HEK293 (cell line): ENCODE measurements around the gene NXPH4.

Experiments
- CTCF ChIA-PET: fragments of 350-600 bp; formaldehyde crosslinking; extraction: SDS; loops from one replicate; lab custom pipeline; 2021; ENCODE audit warnings: antibody characterized with exemption; lab: Yijun Ruan, JAX
- POLR2A ChIA-PET: fragments of 300-600 bp; formaldehyde crosslinking; extraction: SDS; loops from one replicate; lab custom pipeline; 2020; ENCODE audit warnings: antibody characterized with exemption, inconsistent platforms; lab: Yijun Ruan, JAX
- H3K27ac ChIP-seq: fragments of 200-500 bp; sonication (Bioruptor generic); 2 replicates; pipeline ENCODE4 v1.5.1; 2014; ENCODE audit warnings: low read depth, low read length, control low read depth, inconsistent platforms; ENCODE audit errors: extremely low read depth
- H3K36me3 ChIP-seq, 2 experiments: fragments of 200-500 bp in 1 of 2; sonication (Bioruptor generic) in 1 of 2; 1 replicate in 1 of 2; 2 replicates in 1 of 2; pipeline ENCODE4 v1.5.1; 2014 to 2017; ENCODE audit warnings: inconsistent platforms in 2 of 2, low read length in 2 of 2; ENCODE audit not compliant: control insufficient read depth in 2 of 2, insufficient read depth in 1 of 2
- H3K4me1 ChIP-seq: fragments of 200-500 bp; sonication (Bioruptor generic); 2 replicates; pipeline ENCODE4 v1.5.1; 2014; ENCODE audit warnings: mild to moderate bottlenecking, low read length, inconsistent platforms; ENCODE audit not compliant: control insufficient read depth, insufficient read depth
- H3K4me3 ChIP-seq: 2 replicates; pipeline ENCODE4 v1.5.1; 2011; ENCODE audit warnings: low read depth, mild to moderate bottlenecking, control low read depth, low read length, moderate library complexity
- H3K9me3 ChIP-seq: fragments of 200-500 bp; sonication (Bioruptor generic); 2 replicates; pipeline ENCODE4 v1.5.1; 2014; ENCODE audit warnings: low read depth, low read length, inconsistent platforms; ENCODE audit not compliant: control insufficient read depth, insufficient read depth
- BCL11B ChIP-seq: fragments of 450-650 bp; formaldehyde crosslinking; IDR thresholded peaks from 2 replicates; pipeline ENCODE4 v1.5.1; 2016; ENCODE audit warnings: low read depth, missing biosample characterization, missing genetic modification characterization
- CTCF ChIP-seq: fragments of 450-650 bp; formaldehyde crosslinking; IDR thresholded peaks from 2 replicates; pipeline ENCODE4 v1.5.1; 2016; ENCODE audit warnings: missing biosample characterization, missing genetic modification characterization
- ELK4 ChIP-seq: IDR thresholded peaks from 2 replicates; pipeline ENCODE4 v1.6.1; 2011; ENCODE audit warnings: mild to moderate bottlenecking, low read depth, low read length, borderline replicate concordance
- KLF8 ChIP-seq: fragments of 450-650 bp; formaldehyde crosslinking; IDR thresholded peaks from 2 replicates; pipeline ENCODE4 v1.5.1; 2016; ENCODE audit warnings: missing biosample characterization, missing genetic modification characterization
- PRDM1 ChIP-seq: fragments of 450-650 bp; formaldehyde crosslinking; IDR thresholded peaks from 2 replicates; pipeline ENCODE4; 2016; ENCODE audit warnings: missing biosample characterization, missing genetic modification characterization
- TRIM28 ChIP-seq: IDR thresholded peaks from 2 replicates; pipeline ENCODE4 v1.6.1; 2011; ENCODE audit warnings: low read length, control low read depth, borderline replicate concordance
- ZBTB10 ChIP-seq: fragments of 450-650 bp; formaldehyde crosslinking; IDR thresholded peaks from 2 replicates; pipeline ENCODE4 v1.5.1; 2016; ENCODE audit warnings: missing biosample characterization, missing genetic modification characterization
- ZBTB20 ChIP-seq: fragments of 450-650 bp; formaldehyde crosslinking; IDR thresholded peaks from 2 replicates; pipeline ENCODE4 v1.5.1; 2016; ENCODE audit warnings: missing biosample characterization, missing genetic modification characterization
- ZBTB48 ChIP-seq: fragments of 450-650 bp; formaldehyde crosslinking; IDR thresholded peaks from 2 replicates; pipeline ENCODE4 v1.5.1; 2016; ENCODE audit warnings: missing biosample characterization, missing genetic modification characterization
- ZBTB7A ChIP-seq: fragments of 450-650 bp; formaldehyde crosslinking; IDR thresholded peaks from 2 replicates; pipeline ENCODE4 v1.5.1; 2016; ENCODE audit warnings: low read depth, missing biosample characterization, missing genetic modification characterization
- ZNF121 ChIP-seq: fragments of 450-650 bp; formaldehyde crosslinking; IDR thresholded peaks from 2 replicates; pipeline ENCODE4 v1.5.1; 2016; ENCODE audit warnings: missing biosample characterization, missing genetic modification characterization
- ZNF133 ChIP-seq: fragments of 450-650 bp; formaldehyde crosslinking; IDR thresholded peaks from 2 replicates; pipeline ENCODE4 v1.5.1; 2016; ENCODE audit warnings: missing biosample characterization, missing genetic modification characterization
- ZNF266 ChIP-seq: fragments of 450-650 bp; formaldehyde crosslinking; IDR thresholded peaks from 2 replicates; pipeline ENCODE4 v1.5.1; 2016; ENCODE audit warnings: missing biosample characterization, missing genetic modification characterization, low read depth
- ZNF302 ChIP-seq: fragments of 450-650 bp; formaldehyde crosslinking; IDR thresholded peaks from 2 replicates; pipeline ENCODE4 v1.5.1; 2016; ENCODE audit warnings: missing biosample characterization, missing genetic modification characterization, low read depth
- ZNF433 ChIP-seq: fragments of 450-650 bp; formaldehyde crosslinking; IDR thresholded peaks from 2 replicates; pipeline ENCODE4 v1.5.1; 2016; ENCODE audit warnings: missing biosample characterization, missing genetic modification characterization, low read depth
- ZNF530 ChIP-seq: fragments of 450-650 bp; formaldehyde crosslinking; IDR thresholded peaks from 2 replicates; pipeline ENCODE4 v1.5.1; 2016; ENCODE audit warnings: low read depth, missing biosample characterization, missing genetic modification characterization
- ZNF580 ChIP-seq: fragments of 450-650 bp; formaldehyde crosslinking; IDR thresholded peaks from 2 replicates; pipeline ENCODE4 v1.5.1; 2016; ENCODE audit warnings: missing biosample characterization, missing genetic modification characterization
- ZNF626 ChIP-seq: fragments of 450-650 bp; sonication (Bioruptor Pico); formaldehyde crosslinking; IDR thresholded peaks from 2 replicates; pipeline ENCODE4 v1.5.1; 2018; ENCODE audit warnings: missing biosample characterization, missing genetic modification characterization, inconsistent platforms
- ZNF707 ChIP-seq: fragments of 450-650 bp; formaldehyde crosslinking; IDR thresholded peaks from 2 replicates; pipeline ENCODE4 v1.5.1; 2016; ENCODE audit warnings: missing biosample characterization, missing genetic modification characterization
- ZNF785 ChIP-seq: fragments of 450-650 bp; formaldehyde crosslinking; IDR thresholded peaks from 2 replicates; pipeline ENCODE4 v1.5.1; 2016; ENCODE audit warnings: missing biosample characterization, missing genetic modification characterization

The NXPH4 gene

GRCh38 chr12:57179331-57180086 is 37.1 kb upstream of the NXPH4 start (continued):
- TF ChIP-seq ZBTB7A (tag by site-specific recombination) (no peak), PRDM1 (tag by site-specific recombination) (no peak), ZNF580 (no peak), ZBTB48 (tag by site-specific recombination) (no peak)
- TF ChIP-seq, all 188 proteins: peak for 0

- no peaks in the 10 kb centered on the region for H3K4me1 ChIP-seq
- no peaks in the 10 kb centered on the region for H3K9me3 ChIP-seq
- peaks cover 0 to 83% of the 10 kb centered on the region in 2 experiments; a peak in 1 of 3 replicates for H3K36me3 ChIP-seq
- no peak overlapping the region for H3K4me3 ChIP-seq
- CTCF ChIA-PET, result interaction anchor here (0.5 to 10.4 kb wide), 11 partner anchors 8 to 562 kb away, joined by 3 to 141 read pairs (median 5); partner anchors contain the start of gene LRP1
- TF ChIP-seq ZNF433 (tag by site-specific recombination) (no peak), BCL11B (tag by site-specific recombination) (no peak)
- no peak overlapping the region for H3K27ac ChIP-seq
- POLR2A ChIA-PET, result no interaction called here
These were observed 36.1 kb upstream of the NXPH4 start for GRCh38 chr12:57180321-57180989.

- Histone ChIP-seq H3K36me3 (peaks cover 0 to 83% of the 10 kb centered on the region in 2 experiments; a peak in 1 of 3 replicates), H3K9me3 (no peaks in the 10 kb centered on the region), H3K27ac (no peak overlapping the region), H3K4me1 (no peaks in the 10 kb centered on the region), H3K4me3 (no peak overlapping the region)
- CTCF ChIA-PET, result interaction anchor here (0.9 to 10.4 kb wide), 11 partner anchors 9 to 119 kb away, joined by 3 to 141 read pairs (median 5); partner anchors contain the start of gene LRP1
- no peak for TF ChIP-seq ZNF302
- TF ChIP-seq ZNF707 (tag by site-specific recombination), result no peak
- TF ChIP-seq ZNF530, result no peak
- TF ChIP-seq ZNF133 (tag by site-specific recombination), result no peak
- no peak for TF ChIP-seq CTCF
- TF ChIP-seq ZBTB10, result no peak
- TF ChIP-seq ELK4, result no peak
- no peak for TF ChIP-seq ZNF785 (tag by site-specific recombination)
- no peak for TF ChIP-seq TRIM28
- TF ChIP-seq ZNF266, result no peak
- TF ChIP-seq KLF8, result no peak
- TF ChIP-seq ZBTB20 (tag by site-specific recombination), result no peak
- TF ChIP-seq ZNF121 (tag by site-specific recombination), result no peak
- TF ChIP-seq ZNF626 (tag by site-specific recombination), result no peak
- POLR2A ChIA-PET, result interaction anchor here (2.5 kb wide), 1 partner anchor 53 kb away, joined by 8 read pairs; the partner anchor contains the start of gene LRP1
These were observed 35.5 kb upstream of the NXPH4 start for GRCh38 chr12:57181072-57181471.
